ENCODE results near the gene GORASP1.

The GORASP1 gene

DNA sequence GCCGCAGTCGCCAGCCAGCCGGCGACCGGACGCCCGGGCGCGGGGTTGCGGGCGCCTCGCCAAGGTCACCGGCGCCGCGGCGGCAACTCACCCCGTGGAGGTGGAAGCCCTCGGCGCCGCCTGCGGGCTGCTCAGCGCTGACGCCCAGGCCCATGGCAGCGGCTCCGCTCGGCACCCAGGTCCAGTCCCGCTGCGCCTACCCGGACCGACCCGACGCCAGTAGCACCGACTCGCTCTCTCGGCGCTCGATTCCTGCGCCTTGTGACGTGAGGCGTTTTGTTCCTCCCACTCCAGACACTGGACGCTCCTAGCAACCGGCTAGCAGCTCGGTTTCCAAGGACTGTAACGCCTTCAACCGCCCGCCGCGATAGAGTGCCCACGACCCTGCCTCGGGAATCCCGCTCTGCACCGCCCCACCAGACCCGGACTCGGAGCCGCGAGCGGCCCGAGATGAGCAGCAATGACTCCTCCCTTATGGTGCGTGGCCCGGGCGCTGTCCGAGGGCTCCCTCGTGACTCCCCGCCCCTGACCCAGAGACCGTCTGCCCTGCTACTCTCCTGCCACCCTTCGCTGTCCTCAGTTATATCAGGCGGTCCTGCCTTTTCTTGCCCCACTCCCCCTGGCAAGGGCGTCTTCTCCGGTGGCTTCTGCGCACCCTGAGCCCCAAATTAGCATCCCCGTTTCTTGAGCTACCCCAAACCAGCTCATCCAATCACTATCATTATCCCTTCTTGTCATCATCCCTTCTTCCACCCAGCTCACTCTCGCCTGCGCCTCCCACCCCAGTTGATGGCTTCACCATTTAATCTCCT, at the start of gene GORASP1, which contains the start of gene TTC21A:
TSS of gene GORASP1 (minus strand) at position 240 of the 812 bp plus-strand sequence. CDS start at position 154, 86 bp downstream.
TSS of gene TTC21A (plus strand) at position 293 of the 812 bp plus-strand sequence. CDS start at position 451, 158 bp downstream.
- peak; percentile 49 for DNase-seq (ENCODE audit: low read depth)

- no peak for DNase-seq (ENCODE audit: low read depth)
These were observed 49.0 kb upstream of the GORASP1 start for GRCh38 chr3:39156421-39156820.

DNA sequence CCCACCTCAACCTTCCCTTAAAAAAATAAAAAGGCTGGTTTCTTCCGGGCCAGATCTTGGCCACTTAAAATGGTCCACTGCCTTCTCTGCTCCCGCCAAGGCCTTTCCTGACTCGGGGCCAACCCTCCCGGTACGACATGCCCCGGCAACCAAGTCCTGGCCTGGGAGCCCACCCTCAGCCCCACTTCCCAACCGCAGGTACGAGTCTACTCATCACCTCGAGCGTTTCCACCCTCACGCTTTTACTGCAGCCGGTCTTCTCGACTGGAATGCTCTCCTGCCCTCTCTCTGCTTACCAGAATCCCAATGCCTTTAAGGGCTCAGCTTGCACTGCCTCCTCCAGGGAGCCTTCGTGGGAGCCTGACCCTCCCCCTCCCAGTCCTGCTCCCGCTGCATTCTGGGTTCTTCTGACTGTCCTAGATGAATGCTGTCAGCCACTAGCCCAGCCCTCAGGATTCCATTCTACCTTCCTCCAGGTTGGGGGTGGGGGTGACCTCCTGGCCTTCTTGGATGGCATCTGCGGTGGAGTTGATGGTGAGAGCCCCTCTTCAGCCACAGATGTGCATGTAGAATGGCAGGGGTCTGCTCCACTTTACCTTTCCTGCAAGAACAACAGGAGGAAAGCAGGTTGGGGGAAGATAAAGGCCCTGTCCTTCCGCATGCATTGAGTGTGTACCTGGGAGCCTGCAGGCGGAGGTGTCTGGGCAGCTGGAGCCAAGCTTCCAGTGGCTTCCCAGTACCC, 47.0 kb upstream of the GORASP1 start:
- DNase-seq (ENCODE audit: low read depth): no peak

GRCh38 chr3:39153977-39154279, 46.5 kb upstream of the GORASP1 start:
- no peak for DNase-seq (ENCODE audit: low read depth)

DNA sequence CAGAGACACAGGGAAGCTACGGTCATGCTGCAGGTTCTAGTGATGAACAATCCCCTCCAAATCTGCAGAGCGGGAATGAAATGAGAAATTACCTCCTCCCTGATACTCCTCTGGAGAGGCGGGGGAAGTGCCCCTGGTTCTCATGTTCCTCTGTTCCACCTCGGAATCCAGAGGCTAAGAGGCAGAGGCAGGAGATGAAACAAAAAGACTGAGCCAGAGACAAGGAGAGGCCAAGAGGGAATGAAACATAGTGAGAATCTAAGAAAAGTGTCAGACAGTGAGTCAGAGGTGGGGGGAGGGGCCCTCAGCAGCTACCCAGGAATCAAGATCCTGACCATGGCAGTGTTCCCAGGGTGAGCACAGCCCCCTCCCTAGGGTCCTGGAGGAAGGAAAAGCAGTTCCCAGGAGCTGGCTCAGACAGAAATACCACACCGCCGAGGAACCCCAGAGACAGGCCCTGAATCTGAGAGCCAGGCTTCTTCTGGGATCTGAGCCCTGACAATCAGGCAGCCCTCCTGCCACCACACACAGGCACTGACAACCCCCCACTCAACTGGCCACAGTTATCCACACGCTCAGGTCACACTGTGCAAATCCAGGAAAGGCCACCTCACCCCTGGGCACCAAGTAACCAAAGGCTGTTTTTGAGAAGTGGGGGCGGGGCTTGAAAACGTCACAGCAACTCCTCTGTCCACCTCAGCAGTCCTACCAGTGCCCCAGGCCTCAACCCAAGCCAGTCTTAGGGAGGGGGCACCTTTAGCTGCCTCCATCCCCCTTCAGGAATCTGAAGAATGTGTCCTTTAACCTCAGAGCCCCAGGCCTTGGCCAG, 43.6 kb upstream of the GORASP1 start:
- DNase-seq (ENCODE audit: low read depth): no peak

- DNase-seq (ENCODE audit: low read depth): no peak
These were observed 42.8 kb upstream of the GORASP1 start for GRCh38 chr3:39150148-39150802.

- DNase-seq (ENCODE audit: low read depth): no peak
These were observed 42.2 kb upstream of the GORASP1 start for GRCh38 chr3:39149498-39150147.

GRCh38 chr3:39149059-39149455, 41.6 kb upstream of the GORASP1 start:
- no peak for DNase-seq (ENCODE audit: low read depth)

GRCh38 chr3:39148435-39149058, 41.1 kb upstream of the GORASP1 start:
- DNase-seq (ENCODE audit: low read depth): no peak

DNA sequence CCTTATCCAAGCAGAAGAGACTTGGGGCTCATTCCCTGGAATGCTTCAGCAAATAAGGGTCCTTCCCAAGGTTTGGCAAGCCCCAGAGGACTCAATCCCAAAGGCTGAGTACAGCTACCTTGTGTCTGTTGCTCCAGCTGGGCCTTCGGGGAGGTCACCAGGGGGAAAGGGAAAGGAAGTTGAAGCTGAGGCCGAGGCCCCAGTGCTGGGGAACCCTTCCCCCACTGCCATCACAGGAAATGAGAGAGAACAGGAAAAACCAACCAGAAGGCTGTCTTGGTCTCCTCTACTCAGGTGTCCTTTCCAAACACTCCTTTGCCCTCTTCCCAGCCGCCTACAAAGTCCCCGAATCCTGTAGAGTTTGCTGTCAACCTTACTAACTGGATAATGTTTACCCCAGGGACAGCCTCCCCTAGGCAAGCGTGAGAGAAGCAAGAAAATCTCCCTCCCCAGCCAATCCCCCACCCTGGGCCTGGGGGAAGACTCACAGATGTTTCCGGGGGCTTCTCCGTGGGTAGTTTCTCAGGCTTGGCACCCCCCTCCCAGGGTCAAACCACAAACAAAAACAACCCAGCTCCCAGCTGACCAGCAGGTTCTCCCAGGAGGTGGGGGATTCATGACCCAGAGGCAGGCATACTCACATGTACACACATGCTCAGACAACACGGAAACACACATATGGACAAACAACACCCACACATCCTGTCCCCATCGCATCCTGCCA, 40.4 kb upstream of the GORASP1 start:
- no peak for DNase-seq (ENCODE audit: low read depth)

DNA sequence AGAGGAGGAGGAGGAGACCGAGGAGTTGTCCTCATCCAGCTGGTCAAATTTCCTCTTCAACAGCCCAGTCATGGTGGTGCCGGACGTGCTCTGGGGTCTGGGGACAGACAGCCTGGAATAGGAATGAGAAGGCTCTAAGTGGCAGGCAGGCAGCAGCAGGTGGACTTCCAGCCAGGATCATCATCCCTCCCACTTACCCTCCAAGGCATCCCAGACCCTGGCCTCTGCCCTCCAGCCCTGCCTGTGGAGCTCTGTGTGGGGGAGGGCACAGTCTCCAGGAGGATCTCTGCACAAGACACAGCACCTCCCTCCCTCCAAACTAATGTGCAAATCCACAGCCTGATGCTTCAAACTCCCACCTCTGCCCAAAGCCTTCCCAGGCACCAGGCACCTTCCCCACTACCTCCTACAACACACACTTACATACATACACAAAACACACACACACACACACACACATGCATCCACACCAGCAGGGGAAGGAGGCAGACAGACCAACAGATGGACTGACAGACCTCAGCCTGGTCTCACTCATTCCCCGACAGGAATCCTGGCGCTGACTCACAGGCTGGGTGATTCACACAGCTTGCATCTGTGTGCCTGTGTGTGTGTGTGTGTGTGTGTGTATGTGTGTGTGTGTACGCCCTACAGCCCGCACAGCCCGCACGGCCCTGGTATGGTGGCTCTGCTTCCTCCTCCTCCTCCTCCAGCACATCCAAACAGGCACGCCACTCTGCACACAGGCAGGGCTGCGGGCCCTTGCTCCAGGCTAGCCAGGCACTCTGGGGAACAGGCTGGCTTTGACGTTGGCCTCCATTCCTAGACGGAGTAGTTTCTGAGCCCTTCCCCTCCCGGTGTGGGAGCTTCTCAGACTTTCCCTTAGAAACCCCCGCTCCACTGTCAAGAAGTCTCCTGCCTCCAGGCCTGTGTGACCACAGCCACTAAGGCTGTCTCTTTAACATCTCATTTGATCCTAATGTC, 39.5 kb upstream of the GORASP1 start:
- peak; percentile 74 for DNase-seq (ENCODE audit: low read depth)

DNA sequence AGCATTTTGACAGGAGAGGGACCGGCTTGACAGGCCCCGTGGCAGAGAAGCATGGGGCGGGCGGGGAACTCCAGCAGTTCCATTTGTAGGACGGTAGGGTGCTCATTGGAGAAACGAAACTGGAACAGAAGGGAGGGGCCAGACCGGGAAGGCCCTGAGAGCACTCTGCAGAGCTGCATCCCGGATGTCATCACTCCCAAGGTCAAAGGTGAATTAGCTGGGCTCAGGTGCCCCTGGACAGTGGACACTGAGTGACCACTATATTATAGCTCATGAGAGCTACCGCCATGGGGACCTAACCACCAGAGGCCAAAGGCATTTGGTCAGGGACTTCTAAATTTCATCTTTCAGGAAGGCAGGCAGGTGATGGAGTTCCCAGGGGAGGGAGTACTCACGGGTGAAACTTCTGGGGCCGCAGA, 38.7 kb upstream of the GORASP1 start:
- DNase-seq (ENCODE audit: low read depth): no peak

GRCh38 chr3:39144748-39145380, 37.4 kb upstream of the GORASP1 start:
- DNase-seq (ENCODE audit: low read depth): no peak

GRCh38 chr3:39144095-39144747, 36.8 kb upstream of the GORASP1 start:
- no peak for DNase-seq (ENCODE audit: low read depth)

GRCh38 chr3:39143051-39143885, 35.8 kb upstream of the GORASP1 start:
- DNase-seq (ENCODE audit: low read depth): no peak

- no peak for DNase-seq (ENCODE audit: low read depth)
These were observed 34.6 kb upstream of the GORASP1 start for GRCh38 chr3:39142067-39142466.
